Measurements from ENCODE around the gene KRT2. TPM values are rescaled to one million over a fixed set of nuclear protein-coding genes. Genes with fewer than 3 reads are reported as not detected.

Gene KRT2
- total and polyA plus RNA-seq, 9 of the 15 experiments (the other 6 are each of a cell fraction or from before 2014, with no cell fraction given), result 0.03 to 0.69 (median 0.07) TPM; not detected in 2

DNA sequence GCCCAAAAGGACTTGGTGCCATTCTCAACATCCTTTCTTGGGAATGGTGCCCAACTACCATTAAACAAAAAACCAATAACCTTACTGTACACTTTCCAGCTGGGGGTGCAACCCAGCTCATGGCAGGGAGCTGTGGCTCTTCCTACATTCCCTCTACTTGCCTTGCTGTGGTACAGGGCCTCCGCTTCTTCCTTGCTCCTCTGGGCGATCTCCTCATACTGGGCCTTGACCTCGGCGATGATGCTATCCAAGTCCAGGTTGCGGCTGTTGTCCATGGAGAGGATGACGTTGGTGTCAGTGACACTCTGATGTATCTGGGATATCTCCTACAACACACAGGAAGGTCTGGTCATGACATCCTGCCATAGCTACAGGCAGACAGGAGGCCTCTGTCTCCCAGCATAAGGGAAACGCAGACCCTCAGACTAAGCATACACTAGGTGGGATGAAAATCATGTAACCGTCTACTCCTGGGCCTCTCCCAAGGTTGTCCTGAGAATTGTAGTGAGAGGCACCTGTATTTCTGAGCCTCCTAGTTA lies 3.9 kb downstream of the KRT2 start:
- CTCF ChIA-PET (ENCODE audit: low intra/inter-chr PET ratio), result no interaction called here

More for the DNA sequence above, 3.9 kb downstream of the KRT2 start:
- H3K79me2 ChIP-seq (ENCODE audit: control insufficient read depth, insufficient read depth, low read length), result no peaks in the 10 kb centered on the region
- 87% methylated on average over 8 of the region's 8 CpGs for WGBS (ENCODE audit: insufficient coverage, low coverage, missing lambda C conversion rate)
- no peaks in the 10 kb centered on the region for H3K36me3 ChIP-seq (ENCODE audit: control insufficient read depth, insufficient read depth, low read length)
- H3K27ac ChIP-seq (ENCODE audit: extremely low read depth, low read depth, low read length), result no peak overlapping the region
- H3K9ac ChIP-seq (ENCODE audit: insufficient read depth in 1 of 2, low read depth in 2 of 2, low read length in 2 of 2), result no peak overlapping the region
- no peak for DNase-seq (ENCODE audit: extremely low read depth in 1 of 4, low spot score in 3 of 4)
- no peak for FAIRE-seq
- no peaks in the 10 kb centered on the region for H3K9me1 ChIP-seq (ENCODE audit: control insufficient read depth, insufficient read depth, low read length)
- H3K27me3 ChIP-seq (ENCODE audit: control insufficient read depth in 2 of 2, insufficient read depth in 2 of 2, low read length in 2 of 2), result no peaks in the 10 kb centered on the region
- no peak overlapping the region for H3K4me2 ChIP-seq (ENCODE audit: insufficient read depth, low read length)
- in situ Hi-C loops (cut with MboI), result no loop called here
- H3K4me3 ChIP-seq, result no peak overlapping the region
- H3K4me1 ChIP-seq (replicated peaks in 1 of 2; ENCODE audit: control insufficient read depth in 2 of 2, insufficient read depth in 2 of 2, low read length in 2 of 2), result peaks cover 26 to 38% of the 10 kb centered on the region in 2 experiments
- BruUV-seq (replicated peaks), result no TSS peak
- ATAC-seq, result no peak
- no peaks in the 10 kb centered on the region for H4K20me1 ChIP-seq (replicated peaks; ENCODE audit: control insufficient read depth, insufficient read depth, low read length)
- intact Hi-C loops (cut with micrococcal nuclease), result no loop called here
- H2AFZ ChIP-seq (ENCODE audit: low read depth, low read length), result no peak overlapping the region
- POLR2A ChIA-PET, result interaction anchor here (0.9 to 1.4 kb wide), 2 partner anchors 13 to 21 kb away, joined by 3 to 5 read pairs; no protein-coding TSS in a partner anchor
- H3K9me3 ChIP-seq (replicated peaks; ENCODE audit: control insufficient read depth, insufficient read depth, low read depth, low read length), result no peaks in the 10 kb centered on the region
- TF ChIP-seq MEIS2 (IDR thresholded peaks at IDR 0.05; ENCODE audit: partially characterized antibody) (no peak), SIRT6 (IDR thresholded peaks at IDR 0.05; ENCODE audit: low read depth, low read length) (no peak), CBFA2T3 (IDR thresholded peaks at IDR 0.05) (no peak), ZNF347 (CRISPR knock-in tag; IDR thresholded peaks at IDR 0.05; ENCODE audit: low read depth) (no peak), GATA2 (CRISPR knock-in tag; IDR thresholded peaks at IDR 0.05) (no peak), TAF9B (IDR thresholded peaks at IDR 0.05; ENCODE audit: partially characterized antibody) (no peak), ILF3 (IDR thresholded peaks at IDR 0.05; ENCODE audit: borderline replicate concordance) (no peak), JUN (IDR thresholded peaks at IDR 0.05; ENCODE audit: borderline replicate concordance, low read depth, low read length) (no peak), JUN (CRISPR knock-in tag; IDR thresholded peaks at IDR 0.05; ENCODE audit: borderline replicate concordance) (no peak), TARDBP (IDR thresholded peaks at IDR 0.05) (no peak)
- TF ChIP-seq, protein P1, sequence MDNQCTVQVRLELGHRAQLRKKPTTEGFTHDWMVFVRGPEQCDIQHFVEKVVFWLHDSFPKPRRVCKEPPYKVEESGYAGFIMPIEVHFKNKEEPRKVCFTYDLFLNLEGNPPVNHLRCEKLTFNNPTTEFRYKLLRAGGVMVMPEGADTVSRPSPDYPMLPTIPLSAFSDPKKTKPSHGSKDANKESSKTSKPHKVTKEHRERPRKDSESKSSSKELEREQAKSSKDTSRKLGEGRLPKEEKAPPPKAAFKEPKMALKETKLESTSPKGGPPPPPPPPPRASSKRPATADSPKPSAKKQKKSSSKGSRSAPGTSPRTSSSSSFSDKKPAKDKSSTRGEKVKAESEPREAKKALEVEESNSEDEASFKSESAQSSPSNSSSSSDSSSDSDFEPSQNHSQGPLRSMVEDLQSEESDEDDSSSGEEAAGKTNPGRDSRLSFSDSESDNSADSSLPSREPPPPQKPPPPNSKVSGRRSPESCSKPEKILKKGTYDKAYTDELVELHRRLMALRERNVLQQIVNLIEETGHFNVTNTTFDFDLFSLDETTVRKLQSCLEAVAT (IDR thresholded peaks at IDR 0.05), result no peak
- TF ChIP-seq, protein P2, sequence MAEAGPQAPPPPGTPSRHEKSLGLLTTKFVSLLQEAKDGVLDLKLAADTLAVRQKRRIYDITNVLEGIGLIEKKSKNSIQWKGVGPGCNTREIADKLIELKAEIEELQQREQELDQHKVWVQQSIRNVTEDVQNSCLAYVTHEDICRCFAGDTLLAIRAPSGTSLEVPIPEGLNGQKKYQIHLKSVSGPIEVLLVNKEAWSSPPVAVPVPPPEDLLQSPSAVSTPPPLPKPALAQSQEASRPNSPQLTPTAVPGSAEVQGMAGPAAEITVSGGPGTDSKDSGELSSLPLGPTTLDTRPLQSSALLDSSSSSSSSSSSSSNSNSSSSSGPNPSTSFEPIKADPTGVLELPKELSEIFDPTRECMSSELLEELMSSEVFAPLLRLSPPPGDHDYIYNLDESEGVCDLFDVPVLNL (CRISPR knock-in tag; IDR thresholded peaks at IDR 0.05; ENCODE audit: low read depth), result no peak
- TF ChIP-seq, protein P3, sequence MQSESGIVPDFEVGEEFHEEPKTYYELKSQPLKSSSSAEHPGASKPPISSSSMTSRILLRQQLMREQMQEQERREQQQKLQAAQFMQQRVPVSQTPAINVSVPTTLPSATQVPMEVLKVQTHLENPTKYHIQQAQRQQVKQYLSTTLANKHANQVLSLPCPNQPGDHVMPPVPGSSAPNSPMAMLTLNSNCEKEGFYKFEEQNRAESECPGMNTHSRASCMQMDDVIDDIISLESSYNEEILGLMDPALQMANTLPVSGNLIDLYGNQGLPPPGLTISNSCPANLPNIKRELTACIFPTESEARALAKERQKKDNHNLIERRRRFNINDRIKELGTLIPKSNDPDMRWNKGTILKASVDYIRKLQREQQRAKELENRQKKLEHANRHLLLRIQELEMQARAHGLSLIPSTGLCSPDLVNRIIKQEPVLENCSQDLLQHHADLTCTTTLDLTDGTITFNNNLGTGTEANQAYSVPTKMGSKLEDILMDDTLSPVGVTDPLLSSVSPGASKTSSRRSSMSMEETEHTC (IDR thresholded peaks at IDR 0.05), result no peak

Data from K562 (cell line).